ENCODE measurements around the gene RASGRF2. TPM values are rescaled to one million over a fixed set of nuclear protein-coding genes. Genes with fewer than 3 reads are reported as not detected.

Gene RASGRF2
- total RNA-seq, 1 experiment from 2014 or later, result 19.4 TPM

DNA sequence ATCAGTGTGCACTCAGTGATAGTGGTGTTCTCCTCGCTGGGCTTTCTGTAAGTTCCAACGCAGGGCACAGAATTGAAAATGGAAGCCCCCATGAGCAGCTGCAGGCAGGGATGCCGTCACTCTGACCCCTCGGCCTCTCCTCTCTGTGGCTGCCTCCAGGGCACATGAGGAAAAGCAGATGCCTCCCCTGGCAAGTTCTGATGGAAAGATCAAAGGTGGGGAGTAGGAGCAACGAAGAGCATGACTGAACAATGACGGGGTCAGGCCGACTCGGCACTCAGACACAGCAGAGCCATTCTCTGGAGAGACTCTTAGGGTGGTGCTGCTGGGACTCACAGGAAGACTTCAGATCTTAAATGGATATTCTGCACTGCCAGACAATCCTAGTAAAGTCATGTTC lies 207.4 kb downstream of the RASGRF2 start:
- no peaks in the 10 kb centered on the region; the same call in 1 of the 2 replicates for H3K9me3 ChIP-seq (ENCODE audit: low read length)
- no peaks in the 10 kb centered on the region for H3K9me2 ChIP-seq (replicated peaks; ENCODE audit: insufficient read depth, low read length)
- no peak overlapping the region for H3K4me2 ChIP-seq (ENCODE audit: low read depth, low read length, poor library complexity, severe bottlenecking)
- no peak overlapping the region for H3K9ac ChIP-seq (ENCODE audit: low read length)
- no peak for DNase-seq
- H3K79me2 ChIP-seq (ENCODE audit: low read length), result no peaks in the 10 kb centered on the region
- peaks cover 83% of the 10 kb centered on the region for H3K4me1 ChIP-seq (ENCODE audit: low read length)
- no peaks in the 10 kb centered on the region for H3K36me3 ChIP-seq (ENCODE audit: insufficient read depth, low read length)
- no peak overlapping the region for H3K27ac ChIP-seq (ENCODE audit: low read length)
- no peaks in the 10 kb centered on the region for H3K27me3 ChIP-seq (ENCODE audit: low read length)
- H2AFZ ChIP-seq (ENCODE audit: low read length), result no peak overlapping the region
- H4K20me1 ChIP-seq (ENCODE audit: insufficient read depth, low read depth, low read length), result no peaks in the 10 kb centered on the region
- no peak overlapping the region for H3K4me3 ChIP-seq (ENCODE audit: low read length)

DNA sequence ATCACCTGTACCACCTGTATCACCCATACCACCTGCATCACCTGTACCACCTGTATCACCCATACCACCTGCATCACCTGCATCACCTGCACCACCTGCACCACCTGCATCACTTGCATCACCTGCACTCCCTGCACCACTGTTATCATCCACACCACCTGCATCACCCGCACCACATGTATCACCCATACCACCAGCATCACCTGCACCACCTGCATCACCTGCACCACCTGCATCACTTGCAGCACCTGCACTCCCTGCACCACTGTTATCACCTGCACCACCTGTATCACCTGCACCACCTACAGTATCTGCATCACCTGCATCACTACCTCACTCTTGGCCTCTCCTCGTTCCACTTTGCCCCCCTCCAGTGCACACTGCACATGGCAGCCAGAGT lies 209.8 kb downstream of the RASGRF2 start:
- Histone ChIP-seq H3K4me2 (ENCODE audit: low read depth, low read length, poor library complexity, severe bottlenecking) (peak overlapping the region; percentile 14), H3K27me3 (ENCODE audit: low read length) (no peaks in the 10 kb centered on the region), H3K27ac (ENCODE audit: low read length) (peak overlapping the region; percentile 77), H3K36me3 (ENCODE audit: insufficient read depth, low read length) (no peaks in the 10 kb centered on the region), H4K20me1 (ENCODE audit: insufficient read depth, low read depth, low read length) (no peaks in the 10 kb centered on the region), H2AFZ (ENCODE audit: low read length) (no peak overlapping the region), H3K79me2 (ENCODE audit: low read length) (no peaks in the 10 kb centered on the region), H3K9ac (ENCODE audit: low read length) (no peak overlapping the region), H3K4me3 (ENCODE audit: low read length) (no peak overlapping the region), H3K4me1 (ENCODE audit: low read length) (peaks cover 79% of the 10 kb centered on the region), H3K9me2 (replicated peaks; ENCODE audit: insufficient read depth, low read length) (no peaks in the 10 kb centered on the region), H3K9me3 (ENCODE audit: low read length) (no peaks in the 10 kb centered on the region; the same call in 1 of the 2 replicates)
- DNase-seq, result peak; percentile 76

- no peaks in the 10 kb centered on the region for H3K9me2 ChIP-seq (replicated peaks; ENCODE audit: insufficient read depth, low read length)
- H3K4me2 ChIP-seq (ENCODE audit: low read depth, low read length, poor library complexity, severe bottlenecking), result no peak overlapping the region
Observed at GRCh38 chr5:81171769-81172168, 211.6 kb downstream of the RASGRF2 start.

DNA sequence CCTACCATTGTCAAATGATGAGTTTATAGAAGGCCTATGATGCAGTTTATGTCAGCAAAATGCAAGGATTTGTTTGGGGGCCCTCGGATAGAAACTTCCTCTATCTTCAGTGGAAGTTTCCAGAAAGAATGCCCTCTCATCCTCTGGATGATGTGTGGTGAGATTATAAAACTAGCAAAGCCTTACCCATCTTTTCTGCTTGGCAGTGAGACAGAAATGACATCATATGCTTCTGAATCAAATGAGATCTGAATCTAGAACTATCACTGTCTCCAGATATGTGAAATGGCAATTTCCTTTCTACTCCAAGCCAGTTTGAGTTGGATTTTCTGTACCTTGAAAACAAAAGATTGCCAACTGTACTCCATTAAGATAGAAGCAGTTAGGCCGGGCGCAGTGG lies 212.5 kb downstream of the RASGRF2 start:
- H3K9me3 ChIP-seq (ENCODE audit: low read length), result no peaks in the 10 kb centered on the region; the same call in 1 of the 2 replicates
- H3K9ac ChIP-seq (ENCODE audit: low read length), result no peak overlapping the region
- DNase-seq, result no peak
- no peaks in the 10 kb centered on the region for H3K79me2 ChIP-seq (ENCODE audit: low read length)
- H3K4me3 ChIP-seq (ENCODE audit: low read length), result no peak overlapping the region
- H3K27ac ChIP-seq (ENCODE audit: low read length), result 0 out of 2 replicates have a peak overlapping the region, but pooled peaks have one; percentile 20
- no peaks in the 10 kb centered on the region for H4K20me1 ChIP-seq (ENCODE audit: insufficient read depth, low read depth, low read length)
- no peaks in the 10 kb centered on the region for H3K27me3 ChIP-seq (ENCODE audit: low read length)
- no peak overlapping the region for H2AFZ ChIP-seq (ENCODE audit: low read length)
- no peak overlapping the region for H3K4me2 ChIP-seq (ENCODE audit: low read depth, low read length, poor library complexity, severe bottlenecking)
- H3K36me3 ChIP-seq (ENCODE audit: insufficient read depth, low read length), result no peaks in the 10 kb centered on the region
- H3K4me1 ChIP-seq (ENCODE audit: low read length), result peaks cover 68% of the 10 kb centered on the region
- H3K9me2 ChIP-seq (replicated peaks; ENCODE audit: insufficient read depth, low read length), result no peaks in the 10 kb centered on the region

More at GRCh38 chr5:81171769-81172168, 211.6 kb downstream of the RASGRF2 start:
- Histone ChIP-seq H3K27me3 (ENCODE audit: low read length) (no peaks in the 10 kb centered on the region), H3K4me1 (ENCODE audit: low read length) (peaks cover 78% of the 10 kb centered on the region), H3K27ac (ENCODE audit: low read length) (no peak overlapping the region), H3K9ac (ENCODE audit: low read length) (no peak overlapping the region), H4K20me1 (ENCODE audit: insufficient read depth, low read depth, low read length) (no peaks in the 10 kb centered on the region), H2AFZ (ENCODE audit: low read length) (no peak overlapping the region), H3K79me2 (ENCODE audit: low read length) (no peaks in the 10 kb centered on the region), H3K4me3 (ENCODE audit: low read length) (no peak overlapping the region), H3K9me3 (ENCODE audit: low read length) (no peaks in the 10 kb centered on the region; the same call in 1 of the 2 replicates), H3K36me3 (ENCODE audit: insufficient read depth, low read length) (no peaks in the 10 kb centered on the region)
- DNase-seq, result no peak

DNA sequence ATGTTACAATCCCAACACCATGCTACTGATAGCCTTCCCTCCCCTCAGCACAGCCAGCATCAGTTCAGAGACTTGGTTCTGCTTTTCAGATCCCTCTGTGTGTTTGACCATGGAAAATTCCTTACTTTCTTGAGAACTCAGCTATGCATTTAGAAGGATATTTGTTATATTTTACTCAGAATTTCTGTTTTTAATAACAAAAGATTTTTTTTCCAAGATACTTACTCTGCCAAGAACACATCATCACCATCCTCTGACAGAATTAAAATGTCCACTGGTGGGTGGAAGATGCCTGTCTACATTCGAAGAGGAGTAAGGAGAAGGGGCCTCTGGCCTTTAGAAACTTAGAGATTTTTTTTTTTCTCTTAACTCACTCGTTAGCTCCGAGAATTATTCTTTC lies 216.9 kb downstream of the RASGRF2 start:
- Histone ChIP-seq H3K27ac (ENCODE audit: low read length) (no peak overlapping the region), H2AFZ (ENCODE audit: low read length) (no peak overlapping the region), H4K20me1 (ENCODE audit: insufficient read depth, low read depth, low read length) (no peaks in the 10 kb centered on the region), H3K9me2 (replicated peaks; ENCODE audit: insufficient read depth, low read length) (no peaks in the 10 kb centered on the region), H3K4me3 (ENCODE audit: low read length) (no peak overlapping the region), H3K4me1 (ENCODE audit: low read length) (peaks cover 63% of the 10 kb centered on the region), H3K27me3 (ENCODE audit: low read length) (no peaks in the 10 kb centered on the region), H3K9ac (ENCODE audit: low read length) (no peak overlapping the region), H3K9me3 (ENCODE audit: low read length) (no peaks in the 10 kb centered on the region), H3K4me2 (ENCODE audit: low read depth, low read length, poor library complexity, severe bottlenecking) (no peak overlapping the region), H3K79me2 (ENCODE audit: low read length) (no peaks in the 10 kb centered on the region), H3K36me3 (ENCODE audit: insufficient read depth, low read length) (no peaks in the 10 kb centered on the region)
- no peak for DNase-seq

- Histone ChIP-seq H3K36me3 (ENCODE audit: insufficient read depth, low read length) (no peaks in the 10 kb centered on the region), H3K79me2 (ENCODE audit: low read length) (no peaks in the 10 kb centered on the region), H3K9ac (ENCODE audit: low read length) (peak overlapping the region; percentile 67), H3K4me1 (ENCODE audit: low read length) (peaks cover 65% of the 10 kb centered on the region), H3K27ac (ENCODE audit: low read length) (peak overlapping the region; percentile 97), H3K9me3 (ENCODE audit: low read length) (no peaks in the 10 kb centered on the region), H2AFZ (ENCODE audit: low read length) (peak overlapping the region; percentile 24), H3K4me2 (ENCODE audit: low read depth, low read length, poor library complexity, severe bottlenecking) (peak overlapping the region; percentile 76), H3K4me3 (ENCODE audit: low read length) (peak overlapping the region; percentile 41; the same call in 1 of the 2 replicates), H3K9me2 (replicated peaks; ENCODE audit: insufficient read depth, low read length) (no peaks in the 10 kb centered on the region), H3K27me3 (ENCODE audit: low read length) (no peaks in the 10 kb centered on the region), H4K20me1 (ENCODE audit: insufficient read depth, low read depth, low read length) (no peaks in the 10 kb centered on the region)
- no peak for DNase-seq
Observed at GRCh38 chr5:81179959-81180358, 219.8 kb downstream of the RASGRF2 start.

DNA sequence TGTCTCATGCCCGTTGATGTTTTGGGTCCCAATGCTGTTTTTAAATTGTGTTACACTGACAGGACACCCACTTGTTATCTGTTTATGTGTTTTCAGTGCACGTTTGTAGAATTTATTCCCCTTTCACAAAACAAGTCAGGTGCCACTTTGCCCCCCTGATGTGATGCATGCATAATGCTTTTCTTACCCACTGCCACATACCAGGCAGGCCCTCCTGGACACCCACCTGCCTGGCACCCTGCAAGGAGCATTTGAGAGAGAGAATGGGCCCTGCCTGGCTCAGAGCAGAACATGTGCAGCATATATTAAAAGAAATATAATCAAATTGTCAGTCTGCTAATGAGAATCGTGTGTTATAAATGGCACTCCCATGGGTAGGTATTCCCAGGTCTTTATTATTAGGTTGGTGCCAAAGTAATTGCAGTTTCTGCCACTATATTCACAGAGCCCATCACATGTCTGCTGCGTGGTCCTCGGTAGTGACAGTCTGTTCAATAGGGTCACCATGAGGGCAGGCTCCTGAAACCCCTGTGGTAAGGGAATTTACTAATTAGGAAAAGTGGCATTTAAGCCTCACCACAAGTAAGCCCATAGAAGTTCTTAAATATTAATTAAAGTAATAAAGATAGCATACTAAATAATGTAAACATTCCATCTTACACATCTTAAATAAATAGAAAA lies 220.8 kb downstream of the RASGRF2 start:
- Histone ChIP-seq H3K9ac (ENCODE audit: low read length) (peak overlapping the region; percentile 67), H3K4me3 (ENCODE audit: low read length) (peak overlapping the region; percentile 41), H2AFZ (ENCODE audit: low read length) (peak overlapping the region; percentile 24; the same call in 1 of the 2 replicates), H3K36me3 (ENCODE audit: insufficient read depth, low read length) (no peaks in the 10 kb centered on the region), H3K27ac (ENCODE audit: low read length) (peak overlapping the region; percentile 97), H3K79me2 (ENCODE audit: low read length) (no peaks in the 10 kb centered on the region), H3K4me1 (ENCODE audit: low read length) (peaks cover 59% of the 10 kb centered on the region), H3K4me2 (ENCODE audit: low read depth, low read length, poor library complexity, severe bottlenecking) (peak overlapping the region; percentile 76), H4K20me1 (ENCODE audit: insufficient read depth, low read depth, low read length) (no peaks in the 10 kb centered on the region), H3K9me2 (replicated peaks; ENCODE audit: insufficient read depth, low read length) (no peaks in the 10 kb centered on the region), H3K27me3 (ENCODE audit: low read length) (no peaks in the 10 kb centered on the region), H3K9me3 (ENCODE audit: low read length) (no peaks in the 10 kb centered on the region)
- peak; percentile 73 for DNase-seq

GRCh38 chr5:81181576-81182316 lies 221.6 kb downstream of the RASGRF2 start:
- DNase-seq, result peak; percentile 97
- H4K20me1 ChIP-seq (ENCODE audit: insufficient read depth, low read depth, low read length), result no peaks in the 10 kb centered on the region
- H3K4me1 ChIP-seq (ENCODE audit: low read length), result peaks cover 57% of the 10 kb centered on the region
- peak overlapping the region; percentile 67 for H3K9ac ChIP-seq (ENCODE audit: low read length)
- H3K4me3 ChIP-seq (ENCODE audit: low read length), result peak overlapping the region; percentile 41
- H2AFZ ChIP-seq (ENCODE audit: low read length), result no peak overlapping the region; the same call in 1 of the 2 replicates
- no peaks in the 10 kb centered on the region for H3K79me2 ChIP-seq (ENCODE audit: low read length)
- no peaks in the 10 kb centered on the region for H3K36me3 ChIP-seq (ENCODE audit: insufficient read depth, low read length)
- H3K4me2 ChIP-seq (ENCODE audit: low read depth, low read length, poor library complexity, severe bottlenecking), result peak overlapping the region; percentile 76
- no peaks in the 10 kb centered on the region for H3K27me3 ChIP-seq (ENCODE audit: low read length)
- H3K27ac ChIP-seq (ENCODE audit: low read length), result peak overlapping the region; percentile 97
- H3K9me2 ChIP-seq (replicated peaks; ENCODE audit: insufficient read depth, low read length), result no peaks in the 10 kb centered on the region
- H3K9me3 ChIP-seq (ENCODE audit: low read length), result no peaks in the 10 kb centered on the region
